Measurements from ENCODE around the gene CARS2.

DNA sequence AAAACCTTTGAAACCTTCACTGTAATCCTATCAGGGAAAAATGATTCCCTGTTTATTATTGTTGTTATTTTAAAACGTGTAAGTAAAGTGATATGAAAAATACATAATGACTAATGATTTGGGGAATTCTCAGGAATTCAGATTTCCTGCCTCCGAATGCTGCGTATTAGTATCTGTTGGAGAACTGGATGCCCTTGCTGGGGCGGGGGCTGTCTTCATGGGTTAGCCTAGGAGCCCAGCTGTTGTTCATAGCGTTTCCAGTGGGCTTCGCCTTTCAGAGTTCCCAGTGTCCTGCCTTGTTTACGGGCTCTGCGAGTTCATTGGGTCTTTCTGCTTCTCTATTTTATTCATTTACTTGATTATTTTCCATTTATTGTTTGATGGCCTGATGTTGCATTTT lies 72.1 kb downstream of the CARS2 start:
- TF ChIP-seq, protein P1, sequence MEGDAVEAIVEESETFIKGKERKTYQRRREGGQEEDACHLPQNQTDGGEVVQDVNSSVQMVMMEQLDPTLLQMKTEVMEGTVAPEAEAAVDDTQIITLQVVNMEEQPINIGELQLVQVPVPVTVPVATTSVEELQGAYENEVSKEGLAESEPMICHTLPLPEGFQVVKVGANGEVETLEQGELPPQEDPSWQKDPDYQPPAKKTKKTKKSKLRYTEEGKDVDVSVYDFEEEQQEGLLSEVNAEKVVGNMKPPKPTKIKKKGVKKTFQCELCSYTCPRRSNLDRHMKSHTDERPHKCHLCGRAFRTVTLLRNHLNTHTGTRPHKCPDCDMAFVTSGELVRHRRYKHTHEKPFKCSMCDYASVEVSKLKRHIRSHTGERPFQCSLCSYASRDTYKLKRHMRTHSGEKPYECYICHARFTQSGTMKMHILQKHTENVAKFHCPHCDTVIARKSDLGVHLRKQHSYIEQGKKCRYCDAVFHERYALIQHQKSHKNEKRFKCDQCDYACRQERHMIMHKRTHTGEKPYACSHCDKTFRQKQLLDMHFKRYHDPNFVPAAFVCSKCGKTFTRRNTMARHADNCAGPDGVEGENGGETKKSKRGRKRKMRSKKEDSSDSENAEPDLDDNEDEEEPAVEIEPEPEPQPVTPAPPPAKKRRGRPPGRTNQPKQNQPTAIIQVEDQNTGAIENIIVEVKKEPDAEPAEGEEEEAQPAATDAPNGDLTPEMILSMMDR (conservative IDR thresholded peaks at IDR 0.05; ENCODE audit: low read depth in 2 of 2): no peak
- TF ChIP-seq, protein P2, sequence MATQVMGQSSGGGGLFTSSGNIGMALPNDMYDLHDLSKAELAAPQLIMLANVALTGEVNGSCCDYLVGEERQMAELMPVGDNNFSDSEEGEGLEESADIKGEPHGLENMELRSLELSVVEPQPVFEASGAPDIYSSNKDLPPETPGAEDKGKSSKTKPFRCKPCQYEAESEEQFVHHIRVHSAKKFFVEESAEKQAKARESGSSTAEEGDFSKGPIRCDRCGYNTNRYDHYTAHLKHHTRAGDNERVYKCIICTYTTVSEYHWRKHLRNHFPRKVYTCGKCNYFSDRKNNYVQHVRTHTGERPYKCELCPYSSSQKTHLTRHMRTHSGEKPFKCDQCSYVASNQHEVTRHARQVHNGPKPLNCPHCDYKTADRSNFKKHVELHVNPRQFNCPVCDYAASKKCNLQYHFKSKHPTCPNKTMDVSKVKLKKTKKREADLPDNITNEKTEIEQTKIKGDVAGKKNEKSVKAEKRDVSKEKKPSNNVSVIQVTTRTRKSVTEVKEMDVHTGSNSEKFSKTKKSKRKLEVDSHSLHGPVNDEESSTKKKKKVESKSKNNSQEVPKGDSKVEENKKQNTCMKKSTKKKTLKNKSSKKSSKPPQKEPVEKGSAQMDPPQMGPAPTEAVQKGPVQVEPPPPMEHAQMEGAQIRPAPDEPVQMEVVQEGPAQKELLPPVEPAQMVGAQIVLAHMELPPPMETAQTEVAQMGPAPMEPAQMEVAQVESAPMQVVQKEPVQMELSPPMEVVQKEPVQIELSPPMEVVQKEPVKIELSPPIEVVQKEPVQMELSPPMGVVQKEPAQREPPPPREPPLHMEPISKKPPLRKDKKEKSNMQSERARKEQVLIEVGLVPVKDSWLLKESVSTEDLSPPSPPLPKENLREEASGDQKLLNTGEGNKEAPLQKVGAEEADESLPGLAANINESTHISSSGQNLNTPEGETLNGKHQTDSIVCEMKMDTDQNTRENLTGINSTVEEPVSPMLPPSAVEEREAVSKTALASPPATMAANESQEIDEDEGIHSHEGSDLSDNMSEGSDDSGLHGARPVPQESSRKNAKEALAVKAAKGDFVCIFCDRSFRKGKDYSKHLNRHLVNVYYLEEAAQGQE (IDR thresholded peaks at IDR 0.05; ENCODE audit: unreplicated experiment): no peak
- TF ChIP-seq EZH2 (IDR thresholded peaks at IDR 0.05; ENCODE audit: low read depth, unreplicated experiment): no peak
- TF ChIP-seq EZH2phosphoT487 (IDR thresholded peaks at IDR 0.05; ENCODE audit: unreplicated experiment): no peak
- no peak for TF ChIP-seq CREB1 (CRISPR knock-in tag; IDR thresholded peaks at IDR 0.05; ENCODE audit: low read depth)
- TF ChIP-seq POLR2AphosphoS5 (IDR thresholded peaks at IDR 0.05; ENCODE audit: low read depth): no peak
- TF ChIP-seq, protein P3, sequence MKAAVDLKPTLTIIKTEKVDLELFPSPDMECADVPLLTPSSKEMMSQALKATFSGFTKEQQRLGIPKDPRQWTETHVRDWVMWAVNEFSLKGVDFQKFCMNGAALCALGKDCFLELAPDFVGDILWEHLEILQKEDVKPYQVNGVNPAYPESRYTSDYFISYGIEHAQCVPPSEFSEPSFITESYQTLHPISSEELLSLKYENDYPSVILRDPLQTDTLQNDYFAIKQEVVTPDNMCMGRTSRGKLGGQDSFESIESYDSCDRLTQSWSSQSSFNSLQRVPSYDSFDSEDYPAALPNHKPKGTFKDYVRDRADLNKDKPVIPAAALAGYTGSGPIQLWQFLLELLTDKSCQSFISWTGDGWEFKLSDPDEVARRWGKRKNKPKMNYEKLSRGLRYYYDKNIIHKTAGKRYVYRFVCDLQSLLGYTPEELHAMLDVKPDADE (IDR thresholded peaks at IDR 0.05): no peak
- TF ChIP-seq JUNB (IDR thresholded peaks at IDR 0.05; ENCODE audit: unreplicated experiment): no peak

All from GM23338 (cell line).